ENCODE measurements around the gene METTL6. TPM values are rescaled to one million over a fixed set of nuclear protein-coding genes. Genes with fewer than 3 reads are reported as not detected.
A peak's percentile ranks its signal among the peaks of the same experiment; 100 is the strongest.

The METTL6 gene
- polyA plus RNA-seq, 1 of the 3 experiments (the other 2 are of a cell fraction), result 22.7 TPM

DNA sequence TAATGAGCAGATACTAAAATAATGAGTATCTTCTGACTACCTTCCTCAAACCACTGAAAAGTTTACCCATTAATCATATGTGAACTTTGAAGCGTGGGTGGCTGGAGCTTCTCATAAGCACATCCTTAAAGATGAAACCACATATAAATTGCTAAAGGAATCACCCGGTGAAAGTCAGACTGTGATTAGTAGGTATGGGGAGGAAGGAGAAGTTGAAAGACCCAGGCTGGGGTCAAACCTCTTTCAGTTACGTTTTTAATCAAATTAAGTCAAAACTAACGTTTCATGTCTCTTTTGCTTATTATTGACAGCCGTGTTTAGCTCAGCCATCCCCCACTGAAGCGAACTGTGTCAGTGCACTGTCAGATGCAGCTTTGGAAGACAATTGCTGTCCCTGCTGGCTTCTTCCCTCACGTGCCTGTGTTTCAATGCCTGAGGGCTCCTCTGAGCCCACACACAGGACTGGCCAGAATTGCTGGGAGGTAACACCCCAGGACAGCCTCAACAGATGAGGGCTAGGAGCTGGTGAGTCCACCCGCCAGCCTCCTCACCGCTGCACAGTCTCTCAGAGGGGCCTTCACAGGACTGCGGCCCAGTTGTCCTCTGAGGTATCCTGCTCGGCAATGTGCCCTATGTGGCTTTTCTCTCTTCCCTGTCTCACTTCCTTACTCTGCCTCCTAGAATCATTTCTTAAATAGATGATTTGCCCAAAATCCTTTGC lies 65.7 kb downstream of the METTL6 start:
- peak overlapping the region; percentile 36 to 72; a peak in 3 of 4 replicates for H3K27ac ChIP-seq (ENCODE audit: low read depth in 2 of 2, low read length in 1 of 2)
- no peaks in the 10 kb centered on the region for H3K9me3 ChIP-seq
- no peaks in the 10 kb centered on the region for H3K79me2 ChIP-seq (ENCODE audit: insufficient read depth)
- DNase-seq, result peak; percentile 25
- H3K4me2 ChIP-seq, result peak overlapping the region; percentile 45
- no peaks in the 10 kb centered on the region for H4K20me1 ChIP-seq (ENCODE audit: insufficient read depth)
- ChIA-PET CTCF (interaction anchor here (1.1 kb wide), 1 partner anchor 16 kb away, joined by 3 read pairs; no protein-coding TSS in a partner anchor), POLR2A (no interaction called here)
- H3K9ac ChIP-seq, result no peak overlapping the region
- H3K27me3 ChIP-seq (ENCODE audit: insufficient read depth), result no peaks in the 10 kb centered on the region
- peaks cover 17% of the 10 kb centered on the region for H3F3A ChIP-seq (replicated peaks; ENCODE audit: insufficient read depth)
- H2AFZ ChIP-seq (ENCODE audit: low read depth), result no peak overlapping the region
- H3K9me2 ChIP-seq, result no peaks in the 10 kb centered on the region
- H3K36me3 ChIP-seq (replicated peaks in 1 of 2; ENCODE audit: control insufficient read depth in 1 of 2, insufficient read depth in 2 of 2, low read length in 1 of 2), result no peaks in the 10 kb centered on the region
- H3K4me1 ChIP-seq (ENCODE audit: control insufficient read depth in 1 of 2, insufficient read depth in 2 of 2, low read depth in 1 of 2, low read length in 1 of 2), result peaks cover 4 to 25% of the 10 kb centered on the region in 2 experiments
- TF ChIP-seq TCF12 (IDR thresholded peaks at IDR 0.05) (peak; percentile 20; the same call in 1 of the 2 replicates), RAD21 (IDR thresholded peaks at IDR 0.05; ENCODE audit: low read length) (no peak)
- H3K4me3 ChIP-seq (ENCODE audit: low read depth in 2 of 2, low read length in 1 of 2), result no peak overlapping the region
- WGBS (ENCODE audit: low lambda C conversion rate), result 53% methylated on average over 10 of the region's 11 CpGs

DNA sequence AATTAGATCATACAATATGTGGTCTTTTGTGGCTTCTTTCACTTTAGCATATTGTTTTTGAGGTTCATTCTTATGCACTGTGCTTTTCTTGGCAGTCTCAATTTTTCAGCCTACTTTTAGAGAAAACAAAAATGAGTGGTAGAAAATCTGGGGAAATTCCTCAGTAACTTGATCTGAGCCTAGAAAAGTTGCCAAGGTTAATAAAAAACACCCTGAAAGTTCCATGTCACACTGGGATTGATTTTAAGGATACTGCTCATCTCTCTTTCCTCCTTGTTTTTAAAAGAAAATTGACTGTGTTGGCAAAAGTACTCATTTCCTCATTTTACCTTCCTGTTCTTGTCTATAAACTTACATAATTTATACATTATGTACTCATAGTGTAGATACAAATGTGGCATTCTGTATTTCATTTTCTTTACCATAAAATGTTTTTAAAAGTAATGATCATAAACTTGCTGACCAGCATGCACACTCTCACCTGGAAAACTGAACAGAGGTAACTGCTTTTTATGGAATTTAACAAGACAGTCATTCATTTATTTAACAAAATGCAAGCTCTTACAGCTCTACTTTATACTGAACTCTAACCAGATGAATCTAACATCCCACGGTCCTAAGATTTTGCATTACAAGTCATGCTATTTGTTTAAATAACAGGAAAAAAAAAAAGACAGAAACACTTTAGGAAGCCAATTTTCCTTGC lies 66.4 kb downstream of the METTL6 start:
- H3K4me2 ChIP-seq, result peak overlapping the region; percentile 45
- CTCF ChIA-PET, result interaction anchor here (1.1 to 1.4 kb wide), 3 partner anchors 17 to 157 kb away, joined by 3 read pairs; no protein-coding TSS in a partner anchor
- H3K4me1 ChIP-seq (ENCODE audit: control insufficient read depth in 1 of 2, insufficient read depth in 2 of 2, low read depth in 1 of 2, low read length in 1 of 2), result peaks cover 4 to 25% of the 10 kb centered on the region in 2 experiments
- no peak overlapping the region; the same call in 1 of the 2 replicates for H2AFZ ChIP-seq (ENCODE audit: low read depth)
- no peaks in the 10 kb centered on the region for H3K27me3 ChIP-seq (ENCODE audit: insufficient read depth)
- no peaks in the 10 kb centered on the region for H3K79me2 ChIP-seq (ENCODE audit: insufficient read depth)
- peak overlapping the region; percentile 48 to 72; a peak in 3 of 4 replicates for H3K27ac ChIP-seq (ENCODE audit: low read depth in 2 of 2, low read length in 1 of 2)
- TF ChIP-seq, protein P1, sequence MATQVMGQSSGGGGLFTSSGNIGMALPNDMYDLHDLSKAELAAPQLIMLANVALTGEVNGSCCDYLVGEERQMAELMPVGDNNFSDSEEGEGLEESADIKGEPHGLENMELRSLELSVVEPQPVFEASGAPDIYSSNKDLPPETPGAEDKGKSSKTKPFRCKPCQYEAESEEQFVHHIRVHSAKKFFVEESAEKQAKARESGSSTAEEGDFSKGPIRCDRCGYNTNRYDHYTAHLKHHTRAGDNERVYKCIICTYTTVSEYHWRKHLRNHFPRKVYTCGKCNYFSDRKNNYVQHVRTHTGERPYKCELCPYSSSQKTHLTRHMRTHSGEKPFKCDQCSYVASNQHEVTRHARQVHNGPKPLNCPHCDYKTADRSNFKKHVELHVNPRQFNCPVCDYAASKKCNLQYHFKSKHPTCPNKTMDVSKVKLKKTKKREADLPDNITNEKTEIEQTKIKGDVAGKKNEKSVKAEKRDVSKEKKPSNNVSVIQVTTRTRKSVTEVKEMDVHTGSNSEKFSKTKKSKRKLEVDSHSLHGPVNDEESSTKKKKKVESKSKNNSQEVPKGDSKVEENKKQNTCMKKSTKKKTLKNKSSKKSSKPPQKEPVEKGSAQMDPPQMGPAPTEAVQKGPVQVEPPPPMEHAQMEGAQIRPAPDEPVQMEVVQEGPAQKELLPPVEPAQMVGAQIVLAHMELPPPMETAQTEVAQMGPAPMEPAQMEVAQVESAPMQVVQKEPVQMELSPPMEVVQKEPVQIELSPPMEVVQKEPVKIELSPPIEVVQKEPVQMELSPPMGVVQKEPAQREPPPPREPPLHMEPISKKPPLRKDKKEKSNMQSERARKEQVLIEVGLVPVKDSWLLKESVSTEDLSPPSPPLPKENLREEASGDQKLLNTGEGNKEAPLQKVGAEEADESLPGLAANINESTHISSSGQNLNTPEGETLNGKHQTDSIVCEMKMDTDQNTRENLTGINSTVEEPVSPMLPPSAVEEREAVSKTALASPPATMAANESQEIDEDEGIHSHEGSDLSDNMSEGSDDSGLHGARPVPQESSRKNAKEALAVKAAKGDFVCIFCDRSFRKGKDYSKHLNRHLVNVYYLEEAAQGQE (IDR thresholded peaks at IDR 0.05; ENCODE audit: low read depth, low read length), result no peak
- TF ChIP-seq, protein P2, sequence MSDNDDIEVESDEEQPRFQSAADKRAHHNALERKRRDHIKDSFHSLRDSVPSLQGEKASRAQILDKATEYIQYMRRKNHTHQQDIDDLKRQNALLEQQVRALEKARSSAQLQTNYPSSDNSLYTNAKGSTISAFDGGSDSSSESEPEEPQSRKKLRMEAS (IDR thresholded peaks at IDR 0.05; ENCODE audit: low read depth), result no peak
- TF ChIP-seq JUND (IDR thresholded peaks at IDR 0.05) (no peak), TAF1 (IDR thresholded peaks at IDR 0.05; ENCODE audit: borderline replicate concordance, low read depth, low read length) (no peak), GATA2 (CRISPR knock-in tag; IDR thresholded peaks at IDR 0.05) (no peak), TCF12 (IDR thresholded peaks at IDR 0.05) (peak; percentile 34), SIN3A (IDR thresholded peaks at IDR 0.05; ENCODE audit: borderline replicate concordance, low read depth, low read length) (no peak), YY1 (IDR thresholded peaks at IDR 0.05; ENCODE audit: low read depth) (no peak), NFIC (IDR thresholded peaks at IDR 0.05; ENCODE audit: borderline replicate concordance) (peak; percentile 40; the same call in 1 of the 2 replicates), EP300 (IDR thresholded peaks at IDR 0.05; ENCODE audit: borderline replicate concordance in 1 of 2, low read depth in 1 of 2, low read length in 1 of 2) (no peak), RFX5 (IDR thresholded peaks at IDR 0.05; ENCODE audit: low read length) (no peak), RXRA (IDR thresholded peaks at IDR 0.05; ENCODE audit: borderline replicate concordance, low read depth) (no peak), GABPA (IDR thresholded peaks at IDR 0.05; ENCODE audit: low read depth) (no peak)
- TF ChIP-seq, protein P3, sequence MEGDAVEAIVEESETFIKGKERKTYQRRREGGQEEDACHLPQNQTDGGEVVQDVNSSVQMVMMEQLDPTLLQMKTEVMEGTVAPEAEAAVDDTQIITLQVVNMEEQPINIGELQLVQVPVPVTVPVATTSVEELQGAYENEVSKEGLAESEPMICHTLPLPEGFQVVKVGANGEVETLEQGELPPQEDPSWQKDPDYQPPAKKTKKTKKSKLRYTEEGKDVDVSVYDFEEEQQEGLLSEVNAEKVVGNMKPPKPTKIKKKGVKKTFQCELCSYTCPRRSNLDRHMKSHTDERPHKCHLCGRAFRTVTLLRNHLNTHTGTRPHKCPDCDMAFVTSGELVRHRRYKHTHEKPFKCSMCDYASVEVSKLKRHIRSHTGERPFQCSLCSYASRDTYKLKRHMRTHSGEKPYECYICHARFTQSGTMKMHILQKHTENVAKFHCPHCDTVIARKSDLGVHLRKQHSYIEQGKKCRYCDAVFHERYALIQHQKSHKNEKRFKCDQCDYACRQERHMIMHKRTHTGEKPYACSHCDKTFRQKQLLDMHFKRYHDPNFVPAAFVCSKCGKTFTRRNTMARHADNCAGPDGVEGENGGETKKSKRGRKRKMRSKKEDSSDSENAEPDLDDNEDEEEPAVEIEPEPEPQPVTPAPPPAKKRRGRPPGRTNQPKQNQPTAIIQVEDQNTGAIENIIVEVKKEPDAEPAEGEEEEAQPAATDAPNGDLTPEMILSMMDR (IDR thresholded peaks at IDR 0.05), result no peak
- TF ChIP-seq, protein P4, sequence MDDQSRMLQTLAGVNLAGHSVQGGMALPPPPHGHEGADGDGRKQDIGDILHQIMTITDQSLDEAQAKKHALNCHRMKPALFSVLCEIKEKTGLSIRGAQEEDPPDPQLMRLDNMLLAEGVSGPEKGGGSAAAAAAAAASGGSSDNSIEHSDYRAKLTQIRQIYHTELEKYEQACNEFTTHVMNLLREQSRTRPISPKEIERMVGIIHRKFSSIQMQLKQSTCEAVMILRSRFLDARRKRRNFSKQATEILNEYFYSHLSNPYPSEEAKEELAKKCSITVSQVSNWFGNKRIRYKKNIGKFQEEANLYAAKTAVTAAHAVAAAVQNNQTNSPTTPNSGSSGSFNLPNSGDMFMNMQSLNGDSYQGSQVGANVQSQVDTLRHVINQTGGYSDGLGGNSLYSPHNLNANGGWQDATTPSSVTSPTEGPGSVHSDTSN (IDR thresholded peaks at IDR 0.05), result peak; percentile 49; the same call in 1 of the 2 replicates
- TF ChIP-seq, protein P5, sequence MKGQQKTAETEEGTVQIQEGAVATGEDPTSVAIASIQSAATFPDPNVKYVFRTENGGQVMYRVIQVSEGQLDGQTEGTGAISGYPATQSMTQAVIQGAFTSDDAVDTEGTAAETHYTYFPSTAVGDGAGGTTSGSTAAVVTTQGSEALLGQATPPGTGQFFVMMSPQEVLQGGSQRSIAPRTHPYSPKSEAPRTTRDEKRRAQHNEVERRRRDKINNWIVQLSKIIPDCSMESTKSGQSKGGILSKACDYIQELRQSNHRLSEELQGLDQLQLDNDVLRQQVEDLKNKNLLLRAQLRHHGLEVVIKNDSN (IDR thresholded peaks at IDR 0.05; ENCODE audit: borderline replicate concordance, low read depth), result no peak
- H3K9ac ChIP-seq, result no peak overlapping the region
- H3K36me3 ChIP-seq (replicated peaks in 1 of 2; ENCODE audit: control insufficient read depth in 1 of 2, insufficient read depth in 2 of 2, low read length in 1 of 2), result no peaks in the 10 kb centered on the region
- POLR2A ChIA-PET, result no interaction called here
- H4K20me1 ChIP-seq (ENCODE audit: insufficient read depth), result no peaks in the 10 kb centered on the region
- H3F3A ChIP-seq (replicated peaks; ENCODE audit: insufficient read depth), result peaks cover 17% of the 10 kb centered on the region
- no peak for DNase-seq
- WGBS (ENCODE audit: low lambda C conversion rate), result 48% methylated on average over 1 of the region's 1 CpG
- H3K4me3 ChIP-seq (ENCODE audit: low read depth in 2 of 2, low read length in 1 of 2), result no peak overlapping the region
- H3K9me2 ChIP-seq, result no peaks in the 10 kb centered on the region
- no peaks in the 10 kb centered on the region for H3K9me3 ChIP-seq

Measured in SK-N-SH (cell line).